WTC11 (cell line): ENCODE measurements around the gene UBE2E1. TPM values are rescaled to one million over a fixed set of nuclear protein-coding genes. Genes with fewer than 3 reads are reported as not detected.

ENCODE experiments used
- ATAC-seq: fragments of 200-7000 bp; cut with Tn5 transposase; 2 replicates; pipeline ENCODE4 v1.10.0; 2021; ENCODE audit warnings: mild to moderate bottlenecking, moderate library complexity
- CTCF ChIA-PET: fragments of 300-600 bp; sonication (Branson Sonifier 250); formaldehyde crosslinking; loops from one replicate; lab custom pipeline; 2021; ENCODE audit warnings: antibody characterized with exemption; lab: Charles Lee
- POLR2A ChIA-PET: fragments of 350-600 bp; sonication (Branson Sonifier 250); formaldehyde crosslinking; loops from one replicate; lab custom pipeline; 2021; ENCODE audit warnings: antibody characterized with exemption; lab: Charles Lee
- DNase-seq: peaks from one replicate; pipeline ENCODE4 v3.0.0; 2021; ENCODE audit warnings: low spot score
- H3K27ac Mint-ChIP-seq: 2 replicates; pipeline ENCODE4 v1.8.0; 2021; ENCODE audit warnings: mixed read lengths
- H3K27me3 Mint-ChIP-seq: 2 replicates; pipeline ENCODE4 v1.8.0; 2021; ENCODE audit warnings: low read depth, mild to moderate bottlenecking, moderate library complexity, mixed read lengths
- H3K36me3 Mint-ChIP-seq: 2 replicates; pipeline ENCODE4 v1.8.0; 2021; ENCODE audit warnings: mixed read lengths
- H3K4me1 Mint-ChIP-seq: 2 replicates; pipeline ENCODE4 v1.8.0; 2022; ENCODE audit warnings: mixed read lengths
- H3K4me3 Mint-ChIP-seq: 2 replicates; pipeline ENCODE4 v1.8.0; 2021; ENCODE audit warnings: mild to moderate bottlenecking, moderate library complexity, mixed read lengths
- H3K9me3 Mint-ChIP-seq: 2 replicates; pipeline ENCODE4 v1.8.0; 2021; ENCODE audit warnings: mixed read lengths
- CBFB ChIP-seq: sonication (generic); formaldehyde crosslinking; IDR thresholded peaks from 2 replicates; pipeline ENCODE4 v1.8.1; 2022; ENCODE audit warnings: mild to moderate bottlenecking, low read depth, missing genetic modification reagents
- CDX4 ChIP-seq: fragments of 250-450 bp; sonication (Bioruptor Pico); IDR thresholded peaks from 2 replicates; pipeline ENCODE4 v1.9.0; 2021; ENCODE audit warnings: moderate library complexity, mild to moderate bottlenecking, inconsistent platforms, borderline replicate concordance
- E2F1 ChIP-seq: sonication (generic); formaldehyde crosslinking; IDR thresholded peaks from 2 replicates; pipeline ENCODE4 v1.8.0; 2022; ENCODE audit warnings: mild to moderate bottlenecking, missing genetic modification reagents
- E2F5 ChIP-seq: sonication (generic); formaldehyde crosslinking; IDR thresholded peaks from 2 replicates; pipeline ENCODE4 v1.8.1; 2022; ENCODE audit warnings: mild to moderate bottlenecking, moderate library complexity, missing genetic modification reagents
- ETV6 ChIP-seq: sonication (generic); formaldehyde crosslinking; IDR thresholded peaks from 2 replicates; pipeline ENCODE4 v1.8.1; 2022; ENCODE audit warnings: mild to moderate bottlenecking, missing genetic modification reagents
- FOXP4 ChIP-seq: sonication (generic); formaldehyde crosslinking; IDR thresholded peaks from 2 replicates; pipeline ENCODE4 v1.8.0; 2022; ENCODE audit warnings: mild to moderate bottlenecking, missing genetic modification reagents
- IRF1 ChIP-seq: sonication (generic); formaldehyde crosslinking; IDR thresholded peaks from 2 replicates; pipeline ENCODE4 v1.8.0; 2023; ENCODE audit warnings: missing genetic modification reagents
- JAZF1 ChIP-seq: fragments of 250-450 bp; sonication (Bioruptor Pico); IDR thresholded peaks from 2 replicates; pipeline ENCODE4 v1.9.0; 2021; ENCODE audit warnings: moderate library complexity, mild to moderate bottlenecking, inconsistent platforms
- MAX ChIP-seq: sonication (generic); formaldehyde crosslinking; IDR thresholded peaks from 2 replicates; pipeline ENCODE4 v1.8.0; 2022; ENCODE audit warnings: mild to moderate bottlenecking, missing genetic modification reagents
- MYBL2 ChIP-seq: sonication (generic); formaldehyde crosslinking; IDR thresholded peaks from 2 replicates; pipeline ENCODE4 v1.8.1; 2023; ENCODE audit warnings: mild to moderate bottlenecking, moderate library complexity, missing genetic modification reagents
- PREB ChIP-seq: sonication (generic); formaldehyde crosslinking; IDR thresholded peaks from 2 replicates; pipeline ENCODE4 v1.8.1; 2022; ENCODE audit warnings: mild to moderate bottlenecking, missing genetic modification reagents, moderate library complexity, borderline replicate concordance
- PRRX2 ChIP-seq: fragments of 250-450 bp; sonication (Bioruptor Pico); IDR thresholded peaks from 2 replicates; pipeline ENCODE4 v1.8.0; 2021; ENCODE audit warnings: mild to moderate bottlenecking
- SOX15 ChIP-seq: fragments of 250-450 bp; sonication (Bioruptor Pico); IDR thresholded peaks from 2 replicates; pipeline ENCODE4 v1.9.0; 2021; ENCODE audit warnings: mild to moderate bottlenecking
- TEAD4 ChIP-seq: sonication (generic); formaldehyde crosslinking; IDR thresholded peaks from 2 replicates; pipeline ENCODE4 v1.8.0; 2022; ENCODE audit warnings: mild to moderate bottlenecking, missing genetic modification reagents
- USF1 ChIP-seq: sonication (generic); formaldehyde crosslinking; IDR thresholded peaks from 2 replicates; pipeline ENCODE4 v1.8.0; 2022; ENCODE audit warnings: mild to moderate bottlenecking, missing genetic modification reagents
- ZNF138 ChIP-seq: sonication (generic); formaldehyde crosslinking; conservative IDR thresholded peaks from 2 replicates; pipeline ENCODE4 v1.8.1; 2022; ENCODE audit warnings: mild to moderate bottlenecking, moderate library complexity, missing genetic modification reagents
- ZNF232 ChIP-seq: sonication (generic); formaldehyde crosslinking; IDR thresholded peaks from 2 replicates; pipeline ENCODE4 v1.8.0; 2022; ENCODE audit warnings: mild to moderate bottlenecking, missing genetic modification reagents
- ZNF317 ChIP-seq: sonication (generic); formaldehyde crosslinking; IDR thresholded peaks from 2 replicates; pipeline ENCODE4 v1.8.1; 2023; ENCODE audit warnings: low read depth, mild to moderate bottlenecking, moderate library complexity, missing genetic modification reagents, borderline replicate concordance
- ZNF425 ChIP-seq: fragments of 250-450 bp; sonication (Bioruptor Pico); conservative IDR thresholded peaks from 2 replicates; pipeline ENCODE4 v1.9.0; 2021; ENCODE audit warnings: mild to moderate bottlenecking
- ZNF532 ChIP-seq: fragments of 250-450 bp; sonication (Bioruptor Pico); IDR thresholded peaks from 2 replicates; pipeline ENCODE4 v1.9.0; 2021; ENCODE audit warnings: mild to moderate bottlenecking, borderline replicate concordance
- total RNA-seq: library from RNA; stranded (reverse); gene quantifications from 3 replicates; pipeline ENCODE4 v1.2.3, GENCODE V29; 2021

UBE2E1 gene
- total RNA-seq, 1 experiment from 2014 or later: 121 TPM

GRCh38 chr3:23758253-23758838 is 47.4 kb upstream of the UBE2E1 start:
- CTCF ChIA-PET: no interaction called here
- H3K9me3 Mint-ChIP-seq: no peaks in the 10 kb centered on the region
- no peak for TF ChIP-seq IRF1
- no peak for TF ChIP-seq FOXP4 (CRISPR knock-in tag)
- TF ChIP-seq PRRX2: no peak
- no peak for TF ChIP-seq ZNF425 (CRISPR knock-in tag)
- TF ChIP-seq PREB (CRISPR knock-in tag): no peak
- no peak for TF ChIP-seq E2F1
- TF ChIP-seq USF1: no peak
- no peak for TF ChIP-seq ZNF232 (CRISPR knock-in tag)
- TF ChIP-seq TEAD4 (CRISPR knock-in tag): no peak
- TF ChIP-seq MAX: no peak
- TF ChIP-seq CBFB (CRISPR knock-in tag): no peak
- TF ChIP-seq SOX15 (CRISPR knock-in tag): no peak
- TF ChIP-seq CDX4 (CRISPR knock-in tag): no peak
- no peak for TF ChIP-seq ZNF532 (CRISPR knock-in tag)
- no peak for TF ChIP-seq E2F5 (CRISPR knock-in tag)
- TF ChIP-seq ZNF317: no peak
- no peak for TF ChIP-seq ZNF138
- no peak for TF ChIP-seq ETV6
- no peak for TF ChIP-seq MYBL2 (CRISPR knock-in tag)
- no peak for TF ChIP-seq JAZF1 (CRISPR knock-in tag)

More at GRCh38 chr3:23758253-23758838, 47.4 kb upstream of the UBE2E1 start:
- Mint-ChIP-seq H3K4me1 (peaks cover 43% of the 10 kb centered on the region), H3K27me3 (no peaks in the 10 kb centered on the region), H3K36me3 (no peaks in the 10 kb centered on the region), H3K27ac (no peak overlapping the region), H3K4me3 (no peak overlapping the region)
- no peak for DNase-seq
- no peak for ATAC-seq
- POLR2A ChIA-PET: no interaction called here
